H1 (cell line): ENCODE measurements around the gene TXLNG. TPM values are rescaled to one million over a fixed set of nuclear protein-coding genes. Genes with fewer than 3 reads are reported as not detected.

ENCODE experiments used
- CTCF ChIA-PET: fragments of 300-600 bp; sonication (Branson Sonifier 250); formaldehyde crosslinking; loops from one replicate; lab custom pipeline; 2021; ENCODE audit not compliant: partially characterized antibody; lab: Charles Lee
- POLR2A ChIA-PET: fragments of 300-600 bp; sonication (Branson Sonifier 250); formaldehyde crosslinking; loops from one replicate; lab custom pipeline; 2021; ENCODE audit warnings: inconsistent platforms; ENCODE audit not compliant: partially characterized antibody; lab: Charles Lee
- DNase-seq, 2 experiments: peaks; one replicate each; pipeline versions ENCODE4 v3.0.0 to v3.0.0-alpha.2; 2010 to 2022; ENCODE audit warnings: low spot score in 2 of 2, low read depth in 1 of 2, mixed read lengths in 1 of 2
- FAIRE-seq: peaks from 2 replicates; lab custom pipeline; 2011; peaks lifted over from hg19 to GRCh38; lab: Jason Lieb, UNC
- H2AFZ ChIP-seq: 2 replicates; pipeline ENCODE4 v1.8.1; 2012; ENCODE audit warnings: low read length, inconsistent platforms
- H2AK5ac ChIP-seq: 2 replicates; pipeline ENCODE4 v1.6.1; 2013; ENCODE audit warnings: low read depth, low read length
- H2BK120ac ChIP-seq: replicated peaks from 2 replicates; pipeline ENCODE3; 2013; ENCODE audit warnings: low read depth, low read length, inconsistent platforms
- H2BK12ac ChIP-seq: 2 replicates; pipeline ENCODE4 v1.6.1; 2013; ENCODE audit warnings: low read depth, low read length
- H2BK15ac ChIP-seq: 2 replicates; pipeline ENCODE4 v1.6.1; 2013; ENCODE audit warnings: low read length
- H2BK20ac ChIP-seq: 2 replicates; pipeline ENCODE4 v1.6.1; 2013; ENCODE audit warnings: low read length
- H2BK5ac ChIP-seq: 2 replicates; pipeline ENCODE4 v1.6.1; 2013; ENCODE audit warnings: low read depth, low read length
- H3K14ac ChIP-seq: 2 replicates; pipeline ENCODE4 v1.6.1; 2013; ENCODE audit warnings: inconsistent platforms; ENCODE audit not compliant: insufficient read length
- H3K18ac ChIP-seq: 2 replicates; pipeline ENCODE4 v1.6.1; 2013; ENCODE audit warnings: low read length; ENCODE audit errors: extremely low read depth
- H3K23ac ChIP-seq: 2 replicates; pipeline ENCODE4 v1.6.1; 2013; ENCODE audit warnings: inconsistent platforms; ENCODE audit not compliant: insufficient read length
- H3K23me2 ChIP-seq: 2 replicates; pipeline ENCODE4 v1.6.1; 2013; ENCODE audit warnings: low read depth, low read length
- H3K27ac ChIP-seq: 2 replicates; pipeline ENCODE4 v1.6.1; 2011; ENCODE audit warnings: low read depth, low read length, inconsistent platforms
- H3K27me3 ChIP-seq, 4 experiments: replicated peaks in 1 of 4; 1 replicate in 1 of 4; 2 replicates in 3 of 4; pipeline versions ENCODE4 v1.6.1 to v1.8.1; 2011 to 2013; ENCODE audit warnings: low read length in 3 of 4, mild to moderate bottlenecking in 3 of 4, inconsistent platforms in 2 of 4, mixed read lengths in 2 of 4, moderate library complexity in 1 of 4; ENCODE audit not compliant: control insufficient read depth in 3 of 4, insufficient read depth in 3 of 4; ENCODE audit errors: extremely low read depth in 1 of 4
- H3K36me3 ChIP-seq, 4 experiments: 2 replicates each; pipeline versions ENCODE4 v1.6.1 to v1.8.1; 2011 to 2013; ENCODE audit warnings: mild to moderate bottlenecking in 4 of 4, low read length in 3 of 4, moderate library complexity in 2 of 4, control low read depth in 1 of 4, inconsistent platforms in 1 of 4; ENCODE audit not compliant: insufficient read depth in 4 of 4, control insufficient read depth in 2 of 4
- H3K4ac ChIP-seq: replicated peaks from 2 replicates; pipeline ENCODE3; 2013; ENCODE audit warnings: low read length, low read depth, mixed read lengths, inconsistent platforms; ENCODE audit not compliant: insufficient read length
- H3K4me1 ChIP-seq, 4 experiments: replicated peaks in 1 of 4; 1 replicate in 1 of 4; 2 replicates in 3 of 4; pipeline versions ENCODE4 v1.6.1 to v1.8.1; 2011 to 2013; ENCODE audit warnings: low read length in 3 of 4, inconsistent platforms in 2 of 4, mixed read lengths in 1 of 4; ENCODE audit not compliant: insufficient read depth in 4 of 4, control insufficient read depth in 3 of 4
- H3K4me2 ChIP-seq, 2 experiments: 2 replicates each; pipeline versions ENCODE4 v1.6.1 to v1.8.1; 2011 to 2013; ENCODE audit warnings: low read depth in 2 of 2, low read length in 2 of 2, control low read depth in 1 of 2, inconsistent platforms in 1 of 2, mild to moderate bottlenecking in 1 of 2; ENCODE audit not compliant: insufficient read depth in 1 of 2
- H3K4me3 ChIP-seq, 4 experiments: fragments of 200-600, 300-600 bp in 1 of 4; sonication (generic), shearing (Covaris generic), sonication (Bioruptor Twin) in 1 of 4; 2 replicates each; pipeline versions ENCODE4 v1.5.1 to v1.8.1; 2011 to 2016; ENCODE audit warnings: low read length in 4 of 4, low read depth in 3 of 4, control low read depth in 2 of 4, inconsistent platforms in 2 of 4, mild to moderate bottlenecking in 2 of 4, mixed read lengths in 1 of 4, moderate library complexity in 1 of 4; ENCODE audit not compliant: insufficient read depth in 2 of 4; ENCODE audit errors: extremely low read depth in 1 of 4
- H3K56ac ChIP-seq: replicated peaks from 2 replicates; pipeline ENCODE3; 2013; ENCODE audit warnings: low read depth, mild to moderate bottlenecking, mixed read lengths, low read length, inconsistent platforms; ENCODE audit not compliant: insufficient read length
- H3K79me1 ChIP-seq: 2 replicates; pipeline ENCODE4 v1.6.1; 2013; ENCODE audit warnings: low read depth, low read length, control low read depth
- H3K79me2 ChIP-seq, 2 experiments: 2 replicates each; pipeline versions ENCODE4 v1.6.1 to v1.8.1; 2012 to 2013; ENCODE audit warnings: low read length in 2 of 2, mild to moderate bottlenecking in 2 of 2, inconsistent platforms in 1 of 2; ENCODE audit not compliant: insufficient read depth in 2 of 2, control insufficient read depth in 1 of 2
- H3K9ac ChIP-seq, 4 experiments: replicated peaks in 1 of 4; 1 replicate in 1 of 4; 2 replicates in 3 of 4; pipeline versions ENCODE4 v1.6.1 to v1.8.1; 2011 to 2013; ENCODE audit warnings: low read depth in 3 of 4, low read length in 3 of 4, control low read depth in 2 of 4, mild to moderate bottlenecking in 2 of 4, moderate library complexity in 2 of 4, inconsistent platforms in 1 of 4; ENCODE audit errors: extremely low read depth in 1 of 4
- H3K9me3 ChIP-seq, 2 experiments: 2 replicates each; pipeline versions ENCODE4 v1.6.1 to v1.8.1; 2012 to 2013; ENCODE audit warnings: mild to moderate bottlenecking in 2 of 2, moderate library complexity in 2 of 2, control low read depth in 1 of 2, inconsistent platforms in 1 of 2, low read depth in 1 of 2, low read length in 1 of 2, mixed read lengths in 1 of 2; ENCODE audit not compliant: insufficient read depth in 2 of 2
- H4K20me1 ChIP-seq, 2 experiments: replicated peaks in 1 of 2; 2 replicates each; pipeline versions ENCODE3 to v1.8.1; 2011 to 2013; ENCODE audit warnings: inconsistent platforms in 2 of 2, low read length in 2 of 2, mild to moderate bottlenecking in 1 of 2; ENCODE audit not compliant: insufficient read depth in 2 of 2, control insufficient read depth in 1 of 2
- H4K5ac ChIP-seq: 2 replicates; pipeline ENCODE4 v1.6.1; 2013; ENCODE audit warnings: low read length, low read depth, mixed read lengths, inconsistent platforms; ENCODE audit not compliant: insufficient read length
- H4K8ac ChIP-seq: 2 replicates; pipeline ENCODE4 v1.8.0; 2013; ENCODE audit warnings: mild to moderate bottlenecking, moderate library complexity, low read length, inconsistent platforms; ENCODE audit not compliant: insufficient read depth; ENCODE audit errors: extremely low read depth
- H4K91ac ChIP-seq: replicated peaks from 2 replicates; pipeline ENCODE3; 2013; ENCODE audit warnings: low read length, mixed read lengths, inconsistent platforms; ENCODE audit not compliant: insufficient read length
- BRCA1 ChIP-seq: IDR thresholded peaks from 2 replicates; pipeline ENCODE4 v1.6.1; 2012; ENCODE audit warnings: low read depth, low read length, improper control_type of control experiment
- NANOG ChIP-seq: IDR thresholded peaks from 2 replicates; pipeline ENCODE4 v1.6.1; 2011; ENCODE audit warnings: low read length, low read depth, mild to moderate bottlenecking, inconsistent platforms; ENCODE audit not compliant: insufficient read depth, poor library complexity, severe bottlenecking
- RBBP5 ChIP-seq: IDR thresholded peaks from 2 replicates; pipeline ENCODE4 v1.7.1; 2012; ENCODE audit warnings: low read depth, mild to moderate bottlenecking, inconsistent platforms, low read length, moderate library complexity, borderline replicate concordance
- RXRA ChIP-seq: IDR thresholded peaks from 2 replicates; pipeline ENCODE4 v1.6.1; 2011; ENCODE audit warnings: low read depth, mild to moderate bottlenecking, low read length, moderate library complexity; ENCODE audit not compliant: insufficient read depth
- SIRT6 ChIP-seq: IDR thresholded peaks from one replicate; pipeline ENCODE4 v1.7.1; 2012; ENCODE audit warnings: low read length, inconsistent platforms
- TBP ChIP-seq: IDR thresholded peaks from 2 replicates; pipeline ENCODE4 v1.6.1; 2011; ENCODE audit warnings: low read depth, low read length, improper control_type of control experiment
- TEAD4 ChIP-seq: IDR thresholded peaks from 2 replicates; pipeline ENCODE4 v1.6.1; 2012; ENCODE audit warnings: low read depth, low read length, inconsistent platforms, mixed read lengths
- YY1 ChIP-seq: IDR thresholded peaks from 2 replicates; pipeline ENCODE4 v1.6.1; 2011; ENCODE audit warnings: low read depth, mild to moderate bottlenecking, low read length
- ZNF274 ChIP-seq: IDR thresholded peaks from 2 replicates; pipeline ENCODE4 v1.7.0; 2012; ENCODE audit warnings: low read length, borderline replicate concordance; ENCODE audit errors: extremely low read depth
- WGBS, 2 experiments: shearing (Covaris generic) in 1 of 2; methylation state at CpG; one replicate each; pipeline versions ENCODE4 v1.1.6 to v1.1.7; 2013 to 2015; ENCODE audit warnings: low lambda C conversion rate in 2 of 2, mixed read lengths in 2 of 2, inconsistent platforms in 1 of 2, low coverage in 1 of 2, missing lambda C conversion rate in 1 of 2; ENCODE audit not compliant: insufficient replicate concordance in 2 of 2, insufficient coverage in 1 of 2, insufficient read length in 1 of 2; ENCODE audit errors: extremely low coverage in 1 of 2, missing lambda C conversion rate in 1 of 2; 5-methylcytosine and 5-hydroxymethylcytosine counted together
- polyA plus RNA-seq, 7 experiments: library from polyadenylated mRNA; depleted of rRNA in 3 of 7; stranded (reverse) in 5 of 7; unstranded in 2 of 7; fragments of >200 nt in 5 of 7; fragments of 200-250 nt in 2 of 7; gene quantifications; 1 replicate in 5 of 7; 2 replicates in 1 of 7; 4 replicates in 1 of 7; pipeline versions ENCODE4 v1.2.1 to v1.2.3, GENCODE V29; 2011 to 2013; ENCODE audit warnings: missing spikeins in 2 of 7, mixed read lengths in 2 of 7
- total RNA-seq: library from RNA; stranded (reverse); fragmentation: NEBNext Ultra II Directional; extraction: Animal tissue kit (Norgen Biotek cat#: 25700); gene quantifications from 2 replicates; pipeline ENCODE4 v1.2.1, GENCODE V29; 2021
- TF ChIP-seq, protein P1 (sequence below), 3 experiments: IDR thresholded peaks; 1 replicate in 2 of 3; 2 replicates in 1 of 3; pipeline versions ENCODE4 v1.5.1 to v1.6.1; 2011; ENCODE audit warnings: low read length in 3 of 3, mild to moderate bottlenecking in 3 of 3, inconsistent platforms in 2 of 3, low read depth in 1 of 3, moderate library complexity in 1 of 3; ENCODE audit not compliant: insufficient read depth in 1 of 3; ENCODE audit errors: control extremely low read depth in 1 of 3

TXLNG gene
- total and polyA plus RNA-seq, 2 of the 8 experiments (the other 6 are each of a cell fraction or from before 2014, with no cell fraction given): 32.9 to 42.9 TPM

DNA sequence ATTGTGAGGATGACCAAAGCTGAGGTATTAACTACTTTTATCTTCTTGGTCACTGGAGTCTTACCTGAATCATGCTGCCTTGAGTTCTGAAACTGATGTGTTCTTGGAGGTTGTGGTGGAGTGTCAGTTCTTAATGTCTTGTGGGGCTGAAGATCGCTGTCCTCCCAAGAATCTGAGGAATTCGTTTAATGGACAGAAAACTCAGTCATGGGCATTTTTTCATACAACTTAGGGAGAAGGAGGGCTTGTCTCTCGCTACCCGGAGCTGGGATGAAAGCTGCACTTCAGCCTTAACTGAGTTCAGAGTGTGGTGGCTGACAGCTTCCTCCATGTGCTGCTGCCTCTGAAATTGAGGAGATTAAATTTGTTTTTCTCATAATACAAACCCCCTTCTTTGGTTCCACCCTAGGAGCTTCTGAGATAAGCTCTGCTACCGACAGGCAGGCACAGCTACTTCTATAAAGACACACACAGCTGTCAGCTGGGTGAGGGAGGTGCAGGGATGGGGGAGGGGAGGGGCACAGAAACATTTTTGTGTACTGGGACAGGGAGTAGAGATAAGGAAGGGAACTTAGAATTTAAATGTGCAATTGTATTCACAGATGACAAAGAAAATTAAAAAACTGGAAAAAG lies 53.1 kb downstream of the TXLNG start:
- Histone ChIP-seq H3K36me3 (peaks cover 0 to 67% (median 15%) of the 10 kb centered on the region in 4 experiments; a peak in 7 of 8 replicates), H3K4me1 (peaks cover 0 to 6% (median 5%) of the 10 kb centered on the region in 4 experiments; a peak in 3 of 7 replicates), H4K91ac (no peak overlapping the region), H3K79me2 (no peaks in the 10 kb centered on the region), H2AK5ac (no peak overlapping the region), H3K27me3 (no peaks in the 10 kb centered on the region), H2BK12ac (no peak overlapping the region), H4K5ac (no peak overlapping the region), H3K23me2 (no peaks in the 10 kb centered on the region), H2BK15ac (no peak overlapping the region), H3K4me2 (no peak overlapping the region), H2BK20ac (no peak overlapping the region), H3K23ac (no peak overlapping the region), H3K4ac (no peak overlapping the region), H3K4me3 (no peak overlapping the region), H4K8ac (no peak overlapping the region), H3K9me3 (no peaks in the 10 kb centered on the region), H3K18ac (no peak overlapping the region), H3K56ac (no peak overlapping the region), H2BK120ac (no peak overlapping the region), H2AFZ (no peak overlapping the region), H4K20me1 (no peaks in the 10 kb centered on the region), H3K79me1 (no peaks in the 10 kb centered on the region), H3K14ac (no peak overlapping the region), H3K9ac (no peak overlapping the region), H2BK5ac (no peak overlapping the region), H3K27ac (no peak overlapping the region)
- FAIRE-seq (no peak), DNase-seq (no peak)
- TF ChIP-seq, protein P1, sequence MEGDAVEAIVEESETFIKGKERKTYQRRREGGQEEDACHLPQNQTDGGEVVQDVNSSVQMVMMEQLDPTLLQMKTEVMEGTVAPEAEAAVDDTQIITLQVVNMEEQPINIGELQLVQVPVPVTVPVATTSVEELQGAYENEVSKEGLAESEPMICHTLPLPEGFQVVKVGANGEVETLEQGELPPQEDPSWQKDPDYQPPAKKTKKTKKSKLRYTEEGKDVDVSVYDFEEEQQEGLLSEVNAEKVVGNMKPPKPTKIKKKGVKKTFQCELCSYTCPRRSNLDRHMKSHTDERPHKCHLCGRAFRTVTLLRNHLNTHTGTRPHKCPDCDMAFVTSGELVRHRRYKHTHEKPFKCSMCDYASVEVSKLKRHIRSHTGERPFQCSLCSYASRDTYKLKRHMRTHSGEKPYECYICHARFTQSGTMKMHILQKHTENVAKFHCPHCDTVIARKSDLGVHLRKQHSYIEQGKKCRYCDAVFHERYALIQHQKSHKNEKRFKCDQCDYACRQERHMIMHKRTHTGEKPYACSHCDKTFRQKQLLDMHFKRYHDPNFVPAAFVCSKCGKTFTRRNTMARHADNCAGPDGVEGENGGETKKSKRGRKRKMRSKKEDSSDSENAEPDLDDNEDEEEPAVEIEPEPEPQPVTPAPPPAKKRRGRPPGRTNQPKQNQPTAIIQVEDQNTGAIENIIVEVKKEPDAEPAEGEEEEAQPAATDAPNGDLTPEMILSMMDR (IDR thresholded peaks at IDR 0.05; ENCODE audit: control extremely low read depth in 1 of 3, insufficient read depth in 1 of 3, low read depth in 1 of 3, low read length in 3 of 3): no peak
- TF ChIP-seq TBP (no peak), SIRT6 (no peak), TEAD4 (no peak), BRCA1 (no peak), YY1 (no peak), ZNF274 (no peak), RXRA (no peak), NANOG (no peak), RBBP5 (no peak)
- WGBS, 2 experiments: 88% methylated on average over 4 of the region's 5 CpGs; no CpG with 5 or more reads in 1 of the 2 experiments
- CTCF ChIA-PET: interaction anchor here (0.8 to 2.8 kb wide), 4 partner anchors 12 to 207 kb away, joined by 3 to 19 read pairs (median 4); no protein-coding TSS in a partner anchor
- POLR2A ChIA-PET: interaction anchor here (1.0 to 1.6 kb wide), 3 partner anchors 11 to 30 kb away, joined by 3 to 4 read pairs (median 4); no protein-coding TSS in a partner anchor
